HepG2 (cell line): ENCODE measurements around the gene P4HB. TPM values are rescaled to one million over a fixed set of nuclear protein-coding genes. Genes with fewer than 3 reads are reported as not detected.
A peak's percentile ranks its signal among the peaks of the same experiment; 100 is the strongest.

Source experiments
- AGO2 ChIP-seq: fragments of 200-400 bp; formaldehyde crosslinking; optimal IDR thresholded peaks from 2 replicates; pipeline ENCODE3; 2017; ENCODE audit warnings: mild to moderate bottlenecking, low read depth, low read length, moderate library complexity
- CBX5 ChIP-seq: sonication (generic); formaldehyde crosslinking; IDR thresholded peaks from 2 replicates; pipeline ENCODE4 v1.4.0; 2020; ENCODE audit warnings: missing genetic modification reagents, borderline replicate concordance
- JDP2 ChIP-seq: sonication (generic); formaldehyde crosslinking; IDR thresholded peaks from 2 replicates; pipeline ENCODE4 v1.8.1; 2022; ENCODE audit warnings: missing genetic modification reagents, borderline replicate concordance
- KDM2A ChIP-seq: sonication (generic); formaldehyde crosslinking; IDR thresholded peaks from 2 replicates; pipeline ENCODE4 v1.4.0; 2020; ENCODE audit warnings: low read depth, missing genetic modification reagents, borderline replicate concordance
- KDM3A ChIP-seq: IDR thresholded peaks from 2 replicates; pipeline ENCODE4 v1.6.1; 2018; ENCODE audit warnings: low read depth, missing compliant biosample characterization
- MNT ChIP-seq: fragments of 450-650 bp; IDR thresholded peaks from 2 replicates; pipeline ENCODE4 v1.6.1; 2016
- NFYB ChIP-seq: sonication (generic); formaldehyde crosslinking; IDR thresholded peaks from 2 replicates; pipeline ENCODE4 v1.4.0; 2020; ENCODE audit warnings: missing genetic modification reagents
- POLR2AphosphoS5 ChIP-seq: IDR thresholded peaks from 2 replicates; pipeline ENCODE4 v1.6.1; 2012; ENCODE audit warnings: low read depth, low read length
- SAFB2 ChIP-seq: sonication (generic); formaldehyde crosslinking; IDR thresholded peaks from 2 replicates; pipeline ENCODE4 v1.5.1; 2020; ENCODE audit warnings: missing genetic modification reagents, low read depth, mild to moderate bottlenecking, borderline replicate concordance
- ZFYVE20 ChIP-seq: sonication (generic); formaldehyde crosslinking; IDR thresholded peaks from 2 replicates; pipeline ENCODE4 v1.8.0; 2023; ENCODE audit warnings: low read depth, mild to moderate bottlenecking, moderate library complexity, missing genetic modification reagents, borderline replicate concordance
- ZNF282 ChIP-seq: fragments of 450-650 bp; IDR thresholded peaks from 2 replicates; pipeline ENCODE4 v1.6.1; 2018; ENCODE audit not compliant: partially characterized antibody
- ZNF430 ChIP-seq: sonication (generic); formaldehyde crosslinking; IDR thresholded peaks from 2 replicates; pipeline ENCODE4 v1.9.0; 2021; ENCODE audit warnings: mild to moderate bottlenecking, missing genetic modification reagents
- ZNF556 ChIP-seq: sonication (generic); formaldehyde crosslinking; IDR thresholded peaks from 2 replicates; pipeline ENCODE4 v1.4.0; 2020; ENCODE audit warnings: mild to moderate bottlenecking, missing genetic modification reagents, borderline replicate concordance
- ZNF570 ChIP-seq: sonication (generic); formaldehyde crosslinking; IDR thresholded peaks from 2 replicates; pipeline ENCODE4 v1.4.0; 2020; ENCODE audit warnings: mild to moderate bottlenecking, missing genetic modification reagents, borderline replicate concordance
- ZNF652 ChIP-seq: IDR thresholded peaks from 2 replicates; pipeline ENCODE4 v1.6.1; 2016; ENCODE audit warnings: low read depth, borderline replicate concordance
- ZNF784 ChIP-seq: sonication (generic); formaldehyde crosslinking; IDR thresholded peaks from 2 replicates; pipeline ENCODE4 v1.5.1; 2020; ENCODE audit warnings: missing genetic modification reagents, mild to moderate bottlenecking, borderline replicate concordance
- ZNF878 ChIP-seq: sonication (generic); formaldehyde crosslinking; IDR thresholded peaks from 2 replicates; pipeline ENCODE4 v1.8.1; 2023; ENCODE audit warnings: mild to moderate bottlenecking, missing genetic modification reagents, moderate library complexity
- polyA plus RNA-seq, 8 experiments: library from polyadenylated mRNA; depleted of rRNA in 3 of 8; stranded (reverse) in 7 of 8; unstranded in 1 of 8; fragments of >200 nt; fragmentation: Illumina TruSeq in 4 of 8; extraction: Trizol in 4 of 8; gene quantifications; 2 replicates each; pipeline versions ENCODE4 v1.2.1 to v1.2.3, GENCODE V29; 2011 to 2016; ENCODE audit warnings: low read depth in 4 of 8, missing spikeins in 1 of 8, mixed read lengths in 1 of 8; ENCODE audit not compliant: insufficient read depth in 1 of 8
- total RNA-seq, 5 experiments: library from RNA; depleted of rRNA; stranded (reverse); fragments of >200 nt; fragmentation: Illumina TruSeq; extraction: Trizol; gene quantifications; 2 replicates each; pipeline ENCODE4 v1.2.3, GENCODE V29; 2016; ENCODE audit warnings: low read depth in 1 of 5
- TF ChIP-seq, protein P1 (sequence below): IDR thresholded peaks from 2 replicates; pipeline ENCODE4 v1.6.1; 2012; ENCODE audit warnings: inconsistent platforms
- TF ChIP-seq, protein P2 (sequence below): sonication (generic); formaldehyde crosslinking; IDR thresholded peaks from 2 replicates; pipeline ENCODE4 v1.4.0; 2020; ENCODE audit warnings: mild to moderate bottlenecking, missing genetic modification reagents, borderline replicate concordance

Gene P4HB
- total and polyA plus RNA-seq, 2 of the 13 experiments (the other 11 are each of a cell fraction or from before 2014, with no cell fraction given): 185 to 782 TPM

DNA sequence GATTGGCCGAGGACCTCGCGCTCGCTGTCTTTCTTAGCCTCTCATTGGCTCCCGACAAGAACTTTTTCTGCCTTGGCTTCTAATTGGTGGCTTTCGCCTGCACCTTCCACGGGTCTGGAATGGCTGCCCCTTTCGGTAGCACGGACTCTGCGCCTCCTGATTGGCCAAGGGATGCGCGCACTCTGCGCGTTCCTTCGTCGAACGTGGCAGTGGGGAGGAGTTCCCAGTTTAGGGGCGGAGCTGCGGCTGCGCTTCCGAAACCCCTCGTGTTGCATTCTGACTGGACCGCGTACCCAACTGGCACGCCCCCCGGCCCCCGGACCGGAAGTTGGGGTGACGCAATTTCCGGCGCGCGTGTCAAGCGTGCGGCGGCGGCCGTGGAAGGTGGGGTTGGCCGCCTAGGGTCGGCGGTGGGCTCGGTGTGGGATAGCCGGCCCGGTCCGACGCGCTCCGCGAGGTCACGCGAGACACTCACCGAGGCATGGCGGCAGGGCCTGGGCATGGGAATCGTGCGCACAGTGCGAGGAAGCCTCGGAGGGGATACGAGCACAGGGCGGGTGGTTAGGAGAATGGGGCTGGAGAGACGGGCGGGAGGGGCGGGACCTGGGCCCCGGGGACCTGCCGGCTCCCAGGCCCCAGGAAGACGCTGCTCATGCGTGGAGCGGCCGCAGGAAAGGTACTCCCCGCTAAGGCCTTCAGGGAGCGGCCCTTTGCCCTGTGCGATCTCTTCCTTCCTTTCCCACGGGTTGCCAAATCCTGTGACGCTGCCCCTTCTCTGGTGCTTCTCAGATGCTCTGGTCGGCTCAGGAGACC is 627 bp upstream of the P4HB start (continued):
- peak; percentile 87 for TF ChIP-seq AGO2
- TF ChIP-seq ZNF282: no peak
- TF ChIP-seq ZNF878: peak; percentile 82; the same call in 1 of the 2 replicates
- no peak for TF ChIP-seq ZNF570 (CRISPR knock-in tag)
- TF ChIP-seq KDM2A (CRISPR knock-in tag): peak; percentile 85
- TF ChIP-seq MNT: peak; percentile 93
- TF ChIP-seq, protein P1, sequence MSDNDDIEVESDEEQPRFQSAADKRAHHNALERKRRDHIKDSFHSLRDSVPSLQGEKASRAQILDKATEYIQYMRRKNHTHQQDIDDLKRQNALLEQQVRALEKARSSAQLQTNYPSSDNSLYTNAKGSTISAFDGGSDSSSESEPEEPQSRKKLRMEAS: peak; percentile 97
- TF ChIP-seq NFYB: peak; percentile 95
- TF ChIP-seq ZNF556: no peak
- TF ChIP-seq ZNF430 (CRISPR knock-in tag): peak; percentile 99
- TF ChIP-seq SAFB2: 0 out of 2 replicates have a peak, but pooled peaks have one; percentile 6
- no peak for TF ChIP-seq JDP2 (CRISPR knock-in tag)
- TF ChIP-seq ZNF784: peak; percentile 32; the same call in 1 of the 2 replicates
- TF ChIP-seq ZNF652 (CRISPR knock-in tag): no peak; the same call in 1 of the 2 replicates
- peak; percentile 98 for TF ChIP-seq KDM3A (CRISPR knock-in tag)
- peak; percentile 86; the same call in 1 of the 2 replicates for TF ChIP-seq CBX5 (CRISPR knock-in tag)
- peak; percentile 96 for TF ChIP-seq ZFYVE20 (CRISPR knock-in tag)
- TF ChIP-seq, protein P2, sequence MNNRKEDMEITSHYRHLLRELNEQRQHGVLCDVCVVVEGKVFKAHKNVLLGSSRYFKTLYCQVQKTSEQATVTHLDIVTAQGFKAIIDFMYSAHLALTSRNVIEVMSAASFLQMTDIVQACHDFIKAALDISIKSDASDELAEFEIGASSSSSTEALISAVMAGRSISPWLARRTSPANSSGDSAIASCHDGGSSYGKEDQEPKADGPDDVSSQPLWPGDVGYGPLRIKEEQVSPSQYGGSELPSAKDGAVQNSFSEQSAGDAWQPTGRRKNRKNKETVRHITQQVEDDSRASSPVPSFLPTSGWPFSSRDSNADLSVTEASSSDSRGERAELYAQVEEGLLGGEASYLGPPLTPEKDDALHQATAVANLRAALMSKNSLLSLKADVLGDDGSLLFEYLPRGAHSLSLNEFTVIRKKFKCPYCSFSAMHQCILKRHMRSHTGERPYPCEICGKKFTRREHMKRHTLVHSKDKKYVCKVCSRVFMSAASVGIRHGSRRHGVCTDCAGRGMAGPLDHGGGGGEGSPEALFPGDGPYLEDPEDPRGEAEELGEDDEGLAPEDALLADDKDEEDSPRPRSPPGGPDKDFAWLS (CRISPR knock-in tag): no peak
- TF ChIP-seq POLR2AphosphoS5: peak; percentile 94
